Measurements from ENCODE around the gene TRAPPC11.

Gene TRAPPC11

GRCh38 chr4:183611210-183611830, 47.8 kb upstream of the TRAPPC11 start:
- H3K9ac ChIP-seq (ENCODE audit: low read depth, low read length) = no peak overlapping the region
- H3K36me3 ChIP-seq (ENCODE audit: insufficient read depth, low read length) = no peaks in the 10 kb centered on the region
- H3K4me2 ChIP-seq (ENCODE audit: insufficient read depth, low read length) = no peak overlapping the region
- no peak overlapping the region for H3K27ac ChIP-seq (ENCODE audit: low read length)
- H3K4me3 ChIP-seq (ENCODE audit: low read depth in 1 of 2, low read length in 2 of 2) = no peak overlapping the region
- no peaks in the 10 kb centered on the region for H3K79me2 ChIP-seq (ENCODE audit: insufficient read depth, low read length)
- H2AFZ ChIP-seq (ENCODE audit: low read depth, low read length) = no peak overlapping the region
- TF ChIP-seq CTCF (IDR thresholded peaks at IDR 0.05; ENCODE audit: borderline replicate concordance, extremely low read depth, low read length, poor library complexity, severe bottlenecking) = no peak
- TF ChIP-seq EZH2 (IDR thresholded peaks at IDR 0.05; ENCODE audit: borderline replicate concordance, low read depth, low read length, severe bottlenecking) = no peak
- DNase-seq = no peak
- ATAC-seq (ENCODE audit: insufficient read depth, low read depth) = no peak
- H3K4me1 ChIP-seq (ENCODE audit: insufficient read depth, low read length) = no peaks in the 10 kb centered on the region
- no peaks in the 10 kb centered on the region for H4K20me1 ChIP-seq (ENCODE audit: insufficient read depth, low read length)
- H3K27me3 ChIP-seq (ENCODE audit: insufficient read depth, low read length, poor library complexity) = peaks cover 3% of the 10 kb centered on the region
- no peaks in the 10 kb centered on the region for H3K9me3 ChIP-seq (ENCODE audit: insufficient read depth, low read length, severe bottlenecking)

- ATAC-seq (ENCODE audit: insufficient read depth, low read depth) = no peak
- Histone ChIP-seq H3K9ac (ENCODE audit: low read depth, low read length) (no peak overlapping the region), H3K27ac (ENCODE audit: low read length) (no peak overlapping the region), H3K4me3 (ENCODE audit: low read depth in 1 of 2, low read length in 2 of 2) (no peak overlapping the region), H4K20me1 (ENCODE audit: insufficient read depth, low read length) (no peaks in the 10 kb centered on the region), H2AFZ (ENCODE audit: low read depth, low read length) (no peak overlapping the region), H3K79me2 (ENCODE audit: insufficient read depth, low read length) (no peaks in the 10 kb centered on the region), H3K27me3 (ENCODE audit: insufficient read depth, low read length, poor library complexity) (peaks cover 3% of the 10 kb centered on the region), H3K4me1 (ENCODE audit: insufficient read depth, low read length) (no peaks in the 10 kb centered on the region), H3K36me3 (ENCODE audit: insufficient read depth, low read length) (no peaks in the 10 kb centered on the region), H3K4me2 (ENCODE audit: insufficient read depth, low read length) (no peak overlapping the region), H3K9me3 (ENCODE audit: insufficient read depth, low read length, severe bottlenecking) (no peaks in the 10 kb centered on the region)
- TF ChIP-seq CTCF (IDR thresholded peaks at IDR 0.05; ENCODE audit: borderline replicate concordance, extremely low read depth, low read length, poor library complexity, severe bottlenecking) = no peak
- no peak for TF ChIP-seq EZH2 (IDR thresholded peaks at IDR 0.05; ENCODE audit: borderline replicate concordance, low read depth, low read length, severe bottlenecking)
- no peak for DNase-seq
Measured at GRCh38 chr4:183612329-183613250, 46.5 kb upstream of the TRAPPC11 start.

- no peak overlapping the region for H3K4me3 ChIP-seq (ENCODE audit: low read depth in 1 of 2, low read length in 2 of 2)
- no peak for DNase-seq
- H3K9ac ChIP-seq (ENCODE audit: low read depth, low read length) = no peak overlapping the region
- no peak overlapping the region for H3K27ac ChIP-seq (ENCODE audit: low read length)
- H3K9me3 ChIP-seq (ENCODE audit: insufficient read depth, low read length, severe bottlenecking) = no peaks in the 10 kb centered on the region
- no peak for ATAC-seq (ENCODE audit: insufficient read depth, low read depth)
- no peak overlapping the region for H2AFZ ChIP-seq (ENCODE audit: low read depth, low read length)
- no peaks in the 10 kb centered on the region for H3K4me1 ChIP-seq (ENCODE audit: insufficient read depth, low read length)
- H4K20me1 ChIP-seq (ENCODE audit: insufficient read depth, low read length) = no peaks in the 10 kb centered on the region; the same call in 1 of the 2 replicates
- H3K4me2 ChIP-seq (ENCODE audit: insufficient read depth, low read length) = no peak overlapping the region
- H3K36me3 ChIP-seq (ENCODE audit: insufficient read depth, low read length) = no peaks in the 10 kb centered on the region
- TF ChIP-seq EZH2 (IDR thresholded peaks at IDR 0.05; ENCODE audit: borderline replicate concordance, low read depth, low read length, severe bottlenecking) (no peak), CTCF (IDR thresholded peaks at IDR 0.05; ENCODE audit: borderline replicate concordance, extremely low read depth, low read length, poor library complexity, severe bottlenecking) (no peak)
- H3K79me2 ChIP-seq (ENCODE audit: insufficient read depth, low read length) = no peaks in the 10 kb centered on the region
- H3K27me3 ChIP-seq (ENCODE audit: insufficient read depth, low read length, poor library complexity) = peaks cover 3% of the 10 kb centered on the region
Measured at GRCh38 chr4:183617075-183617474, 42.0 kb upstream of the TRAPPC11 start.

Measured in DND-41 (cell line).